ENCODE data around the gene OR10H1. TPM values are rescaled to one million over a fixed set of nuclear protein-coding genes. Genes with fewer than 3 reads are reported as not detected.
"Not testable (repeated sequence)": the region's sequence is repeated elsewhere in the genome, so short reads cannot be mapped to it uniquely, and the experiment has no call there.

The OR10H1 gene
- total and polyA plus RNA-seq, 7 donors = not detected

DNA sequence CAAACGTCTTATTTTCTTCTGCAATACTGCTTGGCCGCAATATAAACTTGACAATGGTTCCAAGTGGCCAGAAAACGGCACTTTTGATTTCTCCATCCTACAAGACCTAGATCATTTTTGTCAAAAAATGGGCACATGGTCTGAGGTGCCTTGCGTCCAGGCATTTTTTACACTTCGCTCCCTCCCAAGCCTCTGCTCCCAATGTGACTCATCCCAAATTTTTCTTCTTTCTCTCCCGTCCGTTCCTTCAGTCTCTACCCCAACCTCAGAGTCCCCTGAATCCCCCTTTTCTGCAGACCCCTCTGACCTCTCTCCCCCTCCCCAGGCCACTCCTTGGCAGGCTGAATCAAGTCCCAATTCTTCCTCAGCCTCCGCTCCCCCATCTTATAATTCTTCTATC lies 14.3 kb upstream of the OR10H1 start:
- intact Hi-C loops (cut with DNase I) = loop anchor here (10.0 kb wide), 2 partner anchors 285 to 375 kb away; partner anchors contain the start of gene RAB8A
- Histone ChIP-seq H3K27ac (no peak overlapping the region), H3K4me3 (no peak overlapping the region), H3K27me3 (peaks cover 0 to 5% (median 0%) of the 10 kb centered on the region in 3 donors), H3K9me3 (no peaks in the 10 kb centered on the region), H3K4me1 (no peaks in the 10 kb centered on the region), H3K36me3 (no peaks in the 10 kb centered on the region)
- TF ChIP-seq, protein P1, sequence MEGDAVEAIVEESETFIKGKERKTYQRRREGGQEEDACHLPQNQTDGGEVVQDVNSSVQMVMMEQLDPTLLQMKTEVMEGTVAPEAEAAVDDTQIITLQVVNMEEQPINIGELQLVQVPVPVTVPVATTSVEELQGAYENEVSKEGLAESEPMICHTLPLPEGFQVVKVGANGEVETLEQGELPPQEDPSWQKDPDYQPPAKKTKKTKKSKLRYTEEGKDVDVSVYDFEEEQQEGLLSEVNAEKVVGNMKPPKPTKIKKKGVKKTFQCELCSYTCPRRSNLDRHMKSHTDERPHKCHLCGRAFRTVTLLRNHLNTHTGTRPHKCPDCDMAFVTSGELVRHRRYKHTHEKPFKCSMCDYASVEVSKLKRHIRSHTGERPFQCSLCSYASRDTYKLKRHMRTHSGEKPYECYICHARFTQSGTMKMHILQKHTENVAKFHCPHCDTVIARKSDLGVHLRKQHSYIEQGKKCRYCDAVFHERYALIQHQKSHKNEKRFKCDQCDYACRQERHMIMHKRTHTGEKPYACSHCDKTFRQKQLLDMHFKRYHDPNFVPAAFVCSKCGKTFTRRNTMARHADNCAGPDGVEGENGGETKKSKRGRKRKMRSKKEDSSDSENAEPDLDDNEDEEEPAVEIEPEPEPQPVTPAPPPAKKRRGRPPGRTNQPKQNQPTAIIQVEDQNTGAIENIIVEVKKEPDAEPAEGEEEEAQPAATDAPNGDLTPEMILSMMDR (IDR thresholded peaks at IDR 0.05) = no peak
- TF ChIP-seq POLR2A (IDR thresholded peaks at IDR 0.05) = no peak
- TF ChIP-seq EP300 (IDR thresholded peaks at IDR 0.05) = no peak
- no peak for TF ChIP-seq POLR2AphosphoS5 (IDR thresholded peaks at IDR 0.05)
- 84 to 92% methylated on average over 8 of the region's 8 CpGs for WGBS, 2 donors
- DNase-seq = no peak

DNA sequence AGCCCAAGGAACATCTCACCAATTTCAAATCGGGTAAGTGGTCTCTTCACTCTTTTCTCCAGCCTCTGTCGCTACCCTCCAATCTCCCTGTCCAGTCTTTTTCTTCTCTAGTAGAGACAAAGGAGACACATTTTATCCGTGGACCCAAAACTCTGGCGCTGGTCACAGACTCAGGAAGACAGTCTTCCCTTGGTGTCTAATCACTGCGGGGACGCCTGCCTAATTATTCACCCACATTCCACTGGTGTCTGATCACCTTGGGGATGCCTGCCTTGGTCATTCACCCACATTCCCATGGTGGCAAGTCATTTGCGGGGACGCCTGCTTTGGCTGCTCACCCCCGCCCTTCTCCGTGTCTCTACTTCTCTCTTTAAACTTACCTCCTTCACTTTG lies 13.8 kb upstream of the OR10H1 start:
- intact Hi-C loops (cut with DNase I) = no loop called here

DNA sequence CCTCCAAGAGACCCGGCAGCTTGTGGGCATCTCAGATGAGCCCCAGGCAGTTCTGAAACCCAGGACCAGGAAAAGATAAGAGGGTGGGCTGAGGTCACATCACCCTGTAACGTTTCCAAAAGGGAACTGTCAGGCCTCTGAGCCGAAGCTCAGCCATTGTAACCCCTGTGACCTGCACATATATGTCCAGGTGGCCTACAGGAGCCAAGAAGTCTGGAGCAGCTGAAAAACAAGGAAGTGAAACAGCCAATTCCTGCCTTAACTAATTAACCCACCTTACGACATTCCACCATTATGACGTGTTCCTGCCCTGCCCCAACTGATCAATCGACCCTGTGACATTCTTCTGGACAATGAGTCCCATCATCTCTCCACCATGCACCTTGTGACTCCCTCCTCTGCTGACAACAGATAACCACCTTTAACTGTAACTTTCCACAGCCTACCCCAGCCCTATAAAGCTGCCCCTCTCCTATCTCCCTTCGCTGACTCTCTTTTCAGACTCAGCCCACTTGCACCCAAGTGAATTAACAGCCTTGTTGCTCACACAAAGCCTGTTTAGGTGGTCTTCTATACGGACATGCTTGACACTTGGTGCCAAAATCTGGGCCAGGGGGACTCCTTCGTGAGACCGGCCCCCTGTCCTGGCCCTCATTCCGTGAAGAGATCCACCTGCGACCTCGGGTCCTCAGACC lies 13.3 kb upstream of the OR10H1 start:
- H3K27me3 ChIP-seq; H3K4me1 ChIP-seq; H3K36me3 ChIP-seq; H3K4me3 ChIP-seq; H3K27ac ChIP-seq; H3K9me3 ChIP-seq; DNase-seq; intact Hi-C loops (cut with DNase I): not testable (repeated sequence)
- WGBS, 2 donors = 56 to 66% methylated on average over 13 of the region's 13 CpGs

More for the DNA sequence above, 13.8 kb upstream of the OR10H1 start:
- Histone ChIP-seq H3K27ac (no peak overlapping the region), H3K36me3 (no peaks in the 10 kb centered on the region), H3K4me3 (no peak overlapping the region), H3K27me3 (peaks cover 0 to 5% (median 0%) of the 10 kb centered on the region in 3 donors), H3K9me3 (no peaks in the 10 kb centered on the region), H3K4me1 (no peaks in the 10 kb centered on the region)
- TF ChIP-seq, protein P1 (IDR thresholded peaks at IDR 0.05) = no peak
- TF ChIP-seq EP300 (IDR thresholded peaks at IDR 0.05) (no peak), POLR2A (IDR thresholded peaks at IDR 0.05) (no peak), POLR2AphosphoS5 (IDR thresholded peaks at IDR 0.05) (no peak)
- DNase-seq = no peak
- WGBS, 2 donors = 94 to 95% methylated on average over 10 of the region's 10 CpGs

DNA sequence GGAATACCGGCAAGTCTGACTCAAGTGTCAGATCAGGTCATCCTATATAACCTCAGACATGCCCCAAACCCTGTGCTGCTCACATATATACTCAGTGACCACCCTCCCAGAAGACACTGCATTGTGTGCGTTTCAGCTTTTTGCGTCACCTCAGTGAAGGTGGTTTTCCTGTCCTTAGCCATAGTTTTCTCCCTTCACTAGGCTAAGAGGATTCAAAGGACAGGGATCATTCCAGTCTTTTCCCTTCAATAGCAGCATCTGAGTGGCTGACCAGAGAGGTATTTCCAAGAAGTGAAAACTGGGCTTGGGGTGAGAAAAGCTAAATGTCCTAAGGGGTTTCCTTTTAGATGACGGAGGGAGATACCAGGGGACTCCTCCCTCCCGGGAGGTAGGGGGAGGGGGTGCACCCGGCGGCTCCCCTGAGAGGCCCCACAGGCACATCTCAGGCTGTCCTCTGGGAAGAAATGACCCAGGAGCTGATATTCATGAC lies 12.7 kb upstream of the OR10H1 start:
- Histone ChIP-seq H3K4me3 (no peak overlapping the region), H3K9me3 (no peaks in the 10 kb centered on the region), H3K4me1 (no peaks in the 10 kb centered on the region), H3K27ac (no peak overlapping the region), H3K27me3 (peaks cover 0 to 5% (median 0%) of the 10 kb centered on the region in 3 donors), H3K36me3 (no peaks in the 10 kb centered on the region)
- intact Hi-C loops (cut with DNase I) = no loop called here
- whole genome bisulfite sequencing, 2 donors = 73 to 82% methylated on average over 7 of the region's 7 CpGs
- TF ChIP-seq, protein P1 (IDR thresholded peaks at IDR 0.05) = no peak
- TF ChIP-seq POLR2AphosphoS5 (IDR thresholded peaks at IDR 0.05) (no peak), EP300 (IDR thresholded peaks at IDR 0.05) (no peak), POLR2A (IDR thresholded peaks at IDR 0.05) (no peak)
- no peak for DNase-seq

DNA sequence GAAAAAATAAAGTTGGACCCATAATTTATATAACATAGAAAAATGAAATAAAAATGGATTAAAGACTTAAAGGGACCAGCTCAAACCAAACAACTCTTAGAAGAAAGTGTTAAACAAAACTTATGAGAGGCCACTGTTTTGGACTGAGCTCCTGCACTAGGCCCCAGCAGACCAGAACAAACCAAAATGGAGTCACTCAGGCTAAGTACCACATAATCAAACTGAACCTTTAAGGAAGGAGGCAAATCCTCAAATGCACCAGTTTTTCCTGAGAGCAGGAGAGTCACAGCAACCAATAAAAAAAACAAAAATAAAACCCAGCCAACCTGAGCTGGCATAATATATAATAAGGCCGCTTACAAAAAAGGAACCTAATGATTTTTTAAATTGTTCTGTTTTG lies 10.3 kb upstream of the OR10H1 start:
- no peak overlapping the region for H3K4me3 ChIP-seq
- H3K27me3 ChIP-seq = peaks cover 0 to 5% (median 0%) of the 10 kb centered on the region in 3 donors
- H3K9me3 ChIP-seq = no peaks in the 10 kb centered on the region
- H3K4me1 ChIP-seq = no peaks in the 10 kb centered on the region
- intact Hi-C loops (cut with DNase I) = no loop called here
- no peaks in the 10 kb centered on the region for H3K36me3 ChIP-seq
- H3K27ac ChIP-seq = no peak overlapping the region
- 48 to 94% methylated on average over 1 of the region's 1 CpG for WGBS, 2 donors
- no peak for DNase-seq
- no peak for TF ChIP-seq POLR2A (IDR thresholded peaks at IDR 0.05)
- TF ChIP-seq POLR2AphosphoS5 (IDR thresholded peaks at IDR 0.05) = no peak
- no peak for TF ChIP-seq EP300 (IDR thresholded peaks at IDR 0.05)
- TF ChIP-seq, protein P1 (IDR thresholded peaks at IDR 0.05) = no peak
